ENCODE data around the gene TDRD10.

The TDRD10 gene

GRCh38 chr1:154476791-154477190 lies 25.2 kb upstream of the TDRD10 start:
- no CpG with 5 or more reads among the region's 1 CpG for WGBS (ENCODE audit: extremely low coverage, insufficient coverage, insufficient read length)
- H3K4ac ChIP-seq (ENCODE audit: low read depth, low read length), result no peak overlapping the region
- H2BK12ac ChIP-seq (ENCODE audit: low read length), result no peak overlapping the region
- H2AK5ac ChIP-seq (ENCODE audit: low read length), result no peak overlapping the region
- no peak overlapping the region for H2BK120ac ChIP-seq (ENCODE audit: insufficient read depth, low read length, poor library complexity)
- H3K79me2 ChIP-seq (ENCODE audit: control insufficient read depth, insufficient read depth, low read length, poor library complexity), result no peaks in the 10 kb centered on the region
- H3K18ac ChIP-seq (ENCODE audit: low read length), result no peak overlapping the region
- H4K12ac ChIP-seq (ENCODE audit: low read depth, low read length), result no peak overlapping the region
- peaks cover 2% of the 10 kb centered on the region for H3K9me3 ChIP-seq (ENCODE audit: insufficient read depth, low read depth, low read length)
- H2AFZ ChIP-seq (ENCODE audit: insufficient read depth, low read length, poor library complexity), result no peak overlapping the region
- no peak overlapping the region for H4K8ac ChIP-seq (ENCODE audit: low read depth, low read length)
- peak; percentile 17 to 68 for DNase-seq
- no peak overlapping the region for H3K4me3 ChIP-seq (ENCODE audit: low read depth, low read length)
- H3K9ac ChIP-seq (ENCODE audit: low read length), result no peak overlapping the region
- no peak overlapping the region for H3K14ac ChIP-seq (ENCODE audit: low read length)
- no peak overlapping the region for H3K23ac ChIP-seq (ENCODE audit: low read length)
- H3K36me3 ChIP-seq (ENCODE audit: control insufficient read depth in 1 of 2, insufficient read depth in 2 of 2, low read length in 2 of 2), result no peaks in the 10 kb centered on the region
- no peaks in the 10 kb centered on the region for H3K4me1 ChIP-seq (ENCODE audit: control insufficient read depth in 1 of 2, insufficient read depth in 2 of 2, low read length in 2 of 2)
- H2BK5ac ChIP-seq (ENCODE audit: low read depth, low read length, poor library complexity), result no peak overlapping the region
- H3K27ac ChIP-seq (ENCODE audit: low read depth, low read length), result no peak overlapping the region
- no peaks in the 10 kb centered on the region for H3K79me1 ChIP-seq (ENCODE audit: low read length)
- no peak overlapping the region for H4K91ac ChIP-seq (ENCODE audit: low read depth, low read length)
- no peaks in the 10 kb centered on the region for H3K27me3 ChIP-seq (ENCODE audit: insufficient read depth, low read length)
- H3K4me2 ChIP-seq (ENCODE audit: low read length), result no peak overlapping the region

DNA sequence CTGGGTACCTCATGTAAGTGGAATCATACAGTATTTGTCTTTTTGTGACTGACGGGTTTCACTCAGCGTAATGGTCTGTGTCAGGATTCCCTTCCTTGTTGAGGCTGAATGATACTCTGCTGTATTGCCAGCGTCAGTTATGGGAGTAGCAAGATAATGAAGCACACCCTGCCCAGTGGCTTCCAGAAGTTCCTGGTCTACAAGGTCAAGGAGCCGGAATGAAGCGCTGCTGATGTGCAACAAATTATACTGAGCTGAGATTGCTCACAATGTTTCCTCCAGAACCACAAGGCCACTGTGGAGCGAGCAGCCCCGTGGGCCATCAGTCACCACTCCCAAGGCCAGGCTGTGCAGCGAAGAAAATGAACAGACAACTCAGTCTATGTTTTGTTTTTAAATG lies 24.0 kb upstream of the TDRD10 start:
- Histone ChIP-seq H3K9me3 (ENCODE audit: insufficient read depth, low read depth, low read length) (peaks cover 2% of the 10 kb centered on the region), H3K27me3 (ENCODE audit: insufficient read depth, low read length) (no peaks in the 10 kb centered on the region), H3K36me3 (ENCODE audit: control insufficient read depth in 1 of 2, insufficient read depth in 2 of 2, low read length in 2 of 2) (no peaks in the 10 kb centered on the region), H2AK5ac (ENCODE audit: low read length) (no peak overlapping the region), H3K79me1 (ENCODE audit: low read length) (no peaks in the 10 kb centered on the region), H3K4me2 (ENCODE audit: low read length) (no peak overlapping the region), H3K14ac (ENCODE audit: low read length) (no peak overlapping the region), H3K4ac (ENCODE audit: low read depth, low read length) (no peak overlapping the region), H3K9ac (ENCODE audit: low read length) (no peak overlapping the region), H4K12ac (ENCODE audit: low read depth, low read length) (no peak overlapping the region), H2BK5ac (ENCODE audit: low read depth, low read length, poor library complexity) (no peak overlapping the region), H2BK120ac (ENCODE audit: insufficient read depth, low read length, poor library complexity) (no peak overlapping the region), H3K4me3 (ENCODE audit: low read depth, low read length) (no peak overlapping the region), H3K79me2 (ENCODE audit: control insufficient read depth, insufficient read depth, low read length, poor library complexity) (no peaks in the 10 kb centered on the region), H4K8ac (ENCODE audit: low read depth, low read length) (no peak overlapping the region), H3K27ac (ENCODE audit: low read depth, low read length) (no peak overlapping the region), H2AFZ (ENCODE audit: insufficient read depth, low read length, poor library complexity) (no peak overlapping the region), H4K91ac (ENCODE audit: low read depth, low read length) (no peak overlapping the region), H2BK12ac (ENCODE audit: low read length) (no peak overlapping the region), H3K4me1 (ENCODE audit: control insufficient read depth in 1 of 2, insufficient read depth in 2 of 2, low read length in 2 of 2) (no peaks in the 10 kb centered on the region), H3K18ac (ENCODE audit: low read length) (no peak overlapping the region), H3K23ac (ENCODE audit: low read length) (no peak overlapping the region)
- DNase-seq, result no peak
- WGBS (ENCODE audit: extremely low coverage, insufficient coverage, insufficient read length), result no CpG with 5 or more reads among the region's 8 CpGs

DNA sequence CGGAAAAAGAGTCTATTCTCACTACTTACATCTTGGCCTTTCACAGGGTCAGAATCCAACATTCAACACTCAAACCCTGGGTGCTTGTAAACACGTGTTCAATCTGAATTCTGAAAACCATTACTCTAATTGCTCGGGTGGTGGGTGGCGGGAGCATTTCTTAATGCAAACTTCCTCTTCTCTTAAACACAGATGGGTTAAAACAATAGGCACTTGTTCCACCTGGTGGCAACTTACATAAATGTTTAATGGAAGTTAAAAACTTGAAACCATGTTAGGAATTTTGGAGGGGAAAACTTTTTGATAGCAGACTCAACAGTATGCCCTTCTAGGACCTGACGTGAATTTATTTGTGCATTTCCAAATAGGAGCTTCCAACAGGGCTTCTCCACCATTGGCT lies 23.4 kb upstream of the TDRD10 start:
- Histone ChIP-seq H3K27ac (ENCODE audit: low read depth, low read length) (no peak overlapping the region), H3K4me2 (ENCODE audit: low read length) (no peak overlapping the region), H3K4me1 (ENCODE audit: control insufficient read depth in 1 of 2, insufficient read depth in 2 of 2, low read length in 2 of 2) (no peaks in the 10 kb centered on the region), H3K9me3 (ENCODE audit: insufficient read depth, low read depth, low read length) (peaks cover 2% of the 10 kb centered on the region), H2BK12ac (ENCODE audit: low read length) (no peak overlapping the region), H2AFZ (ENCODE audit: insufficient read depth, low read length, poor library complexity) (no peak overlapping the region), H3K27me3 (ENCODE audit: insufficient read depth, low read length) (no peaks in the 10 kb centered on the region), H2BK5ac (ENCODE audit: low read depth, low read length, poor library complexity) (no peak overlapping the region), H2AK5ac (ENCODE audit: low read length) (no peak overlapping the region), H3K4me3 (ENCODE audit: low read depth, low read length) (no peak overlapping the region), H3K79me1 (ENCODE audit: low read length) (no peaks in the 10 kb centered on the region), H3K36me3 (ENCODE audit: control insufficient read depth in 1 of 2, insufficient read depth in 2 of 2, low read length in 2 of 2) (no peaks in the 10 kb centered on the region), H4K12ac (ENCODE audit: low read depth, low read length) (no peak overlapping the region), H4K91ac (ENCODE audit: low read depth, low read length) (no peak overlapping the region), H3K18ac (ENCODE audit: low read length) (no peak overlapping the region), H3K4ac (ENCODE audit: low read depth, low read length) (no peak overlapping the region), H3K23ac (ENCODE audit: low read length) (no peak overlapping the region), H3K79me2 (ENCODE audit: control insufficient read depth, insufficient read depth, low read length, poor library complexity) (no peaks in the 10 kb centered on the region), H2BK120ac (ENCODE audit: insufficient read depth, low read length, poor library complexity) (no peak overlapping the region), H3K14ac (ENCODE audit: low read length) (no peak overlapping the region), H4K8ac (ENCODE audit: low read depth, low read length) (no peak overlapping the region), H3K9ac (ENCODE audit: low read length) (no peak overlapping the region)
- DNase-seq, result no peak
- WGBS (ENCODE audit: extremely low coverage, insufficient coverage, insufficient read length), result no CpG with 5 or more reads among the region's 5 CpGs

GRCh38 chr1:154479764-154480421 lies 22.1 kb upstream of the TDRD10 start:
- Histone ChIP-seq H3K27me3 (ENCODE audit: insufficient read depth, low read length) (no peaks in the 10 kb centered on the region), H2AFZ (ENCODE audit: insufficient read depth, low read length, poor library complexity) (no peak overlapping the region), H3K9me3 (ENCODE audit: insufficient read depth, low read depth, low read length) (no peaks in the 10 kb centered on the region), H4K91ac (ENCODE audit: low read depth, low read length) (no peak overlapping the region), H2BK12ac (ENCODE audit: low read length) (no peak overlapping the region), H3K4me2 (ENCODE audit: low read length) (no peak overlapping the region), H3K4me1 (ENCODE audit: control insufficient read depth in 1 of 2, insufficient read depth in 2 of 2, low read length in 2 of 2) (no peaks in the 10 kb centered on the region), H3K79me2 (ENCODE audit: control insufficient read depth, insufficient read depth, low read length, poor library complexity) (no peaks in the 10 kb centered on the region), H3K27ac (ENCODE audit: low read depth, low read length) (no peak overlapping the region), H4K8ac (ENCODE audit: low read depth, low read length) (no peak overlapping the region), H2BK120ac (ENCODE audit: insufficient read depth, low read length, poor library complexity) (no peak overlapping the region), H2BK5ac (ENCODE audit: low read depth, low read length, poor library complexity) (no peak overlapping the region), H3K23ac (ENCODE audit: low read length) (no peak overlapping the region), H3K4me3 (ENCODE audit: low read depth, low read length) (no peak overlapping the region), H4K12ac (ENCODE audit: low read depth, low read length) (no peak overlapping the region), H3K79me1 (ENCODE audit: low read length) (no peaks in the 10 kb centered on the region), H3K14ac (ENCODE audit: low read length) (no peak overlapping the region), H3K4ac (ENCODE audit: low read depth, low read length) (no peak overlapping the region), H3K18ac (ENCODE audit: low read length) (no peak overlapping the region), H3K36me3 (ENCODE audit: control insufficient read depth in 1 of 2, insufficient read depth in 2 of 2, low read length in 2 of 2) (no peaks in the 10 kb centered on the region), H3K9ac (ENCODE audit: low read length) (no peak overlapping the region), H2AK5ac (ENCODE audit: low read length) (no peak overlapping the region)
- no CpG with 5 or more reads among the region's 9 CpGs for WGBS (ENCODE audit: extremely low coverage, insufficient coverage, insufficient read length)
- peak; percentile 69 to 97 for DNase-seq

Data from trophoblast cell (in vitro differentiated cells and primary cell).